Measurements from ENCODE around the gene SENP3.

Gene SENP3

DNA sequence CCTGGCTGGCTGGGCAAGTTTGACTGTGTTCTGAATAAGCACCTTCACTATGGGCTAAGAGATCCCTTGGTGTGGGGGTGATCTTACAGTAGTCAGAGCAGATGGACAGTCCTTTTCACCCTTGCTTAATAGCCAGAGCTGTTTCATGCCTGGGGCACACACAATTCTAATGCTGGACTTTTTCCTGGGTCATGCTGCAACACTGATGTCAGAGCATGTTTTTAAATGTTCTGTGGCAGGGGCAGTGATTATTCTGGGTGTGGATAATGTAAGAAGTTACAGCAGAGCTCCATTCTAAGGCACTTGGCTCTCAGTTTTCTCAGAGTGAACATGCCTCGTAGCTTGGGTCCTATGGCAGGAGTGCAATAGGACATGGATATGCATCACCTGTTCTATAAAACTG lies 13.8 kb downstream of the SENP3 start:
- H3K27ac ChIP-seq: peak overlapping the region; percentile 99
- DNase-seq (ENCODE audit: low read depth, low spot score): no peak

DNA sequence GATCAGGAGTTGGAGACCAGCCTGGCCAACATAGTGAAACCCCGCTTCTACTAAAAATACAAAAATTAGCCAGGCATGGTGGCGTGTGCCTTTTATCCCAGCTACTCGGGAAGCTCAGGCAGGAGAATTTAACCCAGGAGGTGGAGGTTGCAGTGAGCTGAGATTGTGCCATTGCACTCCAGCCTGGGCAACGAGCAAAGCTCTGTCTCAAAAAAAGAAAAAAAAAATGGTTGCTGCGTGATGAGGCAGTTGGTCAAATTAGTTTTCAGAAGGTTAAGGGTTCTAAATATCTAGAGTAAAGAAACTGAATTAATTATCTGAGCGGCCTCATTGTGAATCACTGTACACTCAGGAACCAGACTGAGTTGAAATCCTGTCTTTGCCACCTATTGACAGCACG lies 14.2 kb downstream of the SENP3 start:
- no peak for DNase-seq (ENCODE audit: low read depth, low spot score)
- peak overlapping the region; percentile 99 for H3K27ac ChIP-seq

GRCh38 chr17:7576432-7576937 lies 14.8 kb downstream of the SENP3 start:
- peak overlapping the region; percentile 99 for H3K27ac ChIP-seq
- DNase-seq (ENCODE audit: low read depth, low spot score): no peak

DNA sequence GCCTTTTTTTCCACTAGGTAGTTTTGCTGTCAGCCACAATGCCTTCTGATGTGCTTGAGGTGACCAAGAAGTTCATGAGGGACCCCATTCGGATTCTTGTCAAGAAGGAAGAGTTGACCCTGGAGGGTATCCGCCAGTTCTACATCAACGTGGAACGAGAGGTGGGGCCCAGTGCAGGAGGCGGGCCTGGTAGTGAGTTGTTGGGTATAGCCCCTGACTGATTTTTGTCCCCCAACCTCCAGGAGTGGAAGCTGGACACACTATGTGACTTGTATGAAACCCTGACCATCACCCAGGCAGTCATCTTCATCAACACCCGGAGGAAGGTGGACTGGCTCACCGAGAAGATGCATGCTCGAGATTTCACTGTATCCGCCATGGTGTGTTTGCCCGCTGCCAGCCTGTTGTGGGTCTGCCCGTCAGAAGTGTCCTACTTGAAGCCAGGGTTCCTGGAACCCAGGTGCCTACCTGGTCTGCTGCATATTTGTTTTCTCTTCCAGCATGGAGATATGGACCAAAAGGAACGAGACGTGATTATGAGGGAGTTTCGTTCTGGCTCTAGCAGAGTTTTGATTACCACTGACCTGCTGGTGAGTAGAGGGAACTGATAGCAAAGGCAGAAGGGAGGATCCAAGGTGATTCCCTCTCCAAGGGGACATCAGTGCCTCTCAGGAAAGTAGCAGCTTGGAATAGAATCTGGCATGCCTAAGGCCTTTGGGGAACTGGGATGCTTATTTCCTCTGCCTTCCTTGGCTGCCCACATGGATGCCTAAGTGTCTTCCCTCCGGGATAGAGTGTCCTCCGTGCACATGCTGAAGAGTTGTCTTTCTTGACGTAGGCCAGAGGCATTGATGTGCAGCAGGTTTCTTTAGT lies 15.8 kb downstream of the SENP3 start:
- H3K27ac ChIP-seq: peak overlapping the region; percentile 99

DNA sequence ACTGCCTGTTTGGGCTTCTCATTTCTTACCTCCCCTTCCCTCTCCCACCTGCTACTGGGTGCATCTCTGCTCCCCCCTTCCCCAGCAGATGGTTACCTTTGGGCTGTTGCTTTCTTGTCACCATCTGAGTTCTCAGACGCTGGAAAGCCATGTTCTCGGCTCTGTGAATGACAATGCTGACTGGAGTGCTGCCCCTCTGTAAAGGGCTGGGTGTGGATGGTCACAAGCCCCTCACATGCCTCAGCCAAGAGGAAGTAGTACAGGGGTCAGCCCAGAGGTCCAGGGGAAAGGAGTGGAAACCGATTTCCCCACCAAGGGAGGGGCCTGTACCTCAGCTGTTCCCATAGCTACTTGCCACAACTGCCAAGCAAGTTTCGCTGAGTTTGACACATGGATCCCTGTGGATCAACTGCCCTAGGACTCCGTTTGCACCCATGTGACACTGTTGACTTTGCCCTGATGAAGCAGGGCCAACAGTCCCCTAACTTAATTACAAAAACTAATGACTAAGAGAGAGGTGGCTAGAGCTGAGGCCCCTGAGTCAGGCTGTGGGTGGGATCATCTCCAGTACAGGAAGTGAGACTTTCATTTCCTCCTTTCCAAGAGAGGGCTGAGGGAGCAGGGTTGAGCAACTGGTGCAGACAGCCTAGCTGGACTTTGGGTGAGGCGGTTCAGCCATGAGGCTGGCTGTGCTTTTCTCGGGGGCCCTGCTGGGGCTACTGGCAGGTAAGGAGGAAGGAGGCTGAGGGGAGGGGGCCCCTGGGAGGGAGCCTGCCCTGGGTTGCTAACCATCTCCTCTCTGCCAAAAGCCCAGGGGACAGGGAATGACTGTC lies 17.5 kb downstream of the SENP3 start, which contains the start of gene CD68:
Gene CD68, plus strand, starts transcription at position 638 of the 833 bp plus-strand sequence. Its CDS starts 40 bp downstream, at position 678.
- H3K27ac ChIP-seq: peak within 1 kb of the TSS; percentile 99
- DNase-seq (ENCODE audit: low read depth, low spot score): peak; percentile 91

More for the DNA sequence above, 15.8 kb downstream of the SENP3 start:
- DNase-seq (ENCODE audit: low read depth, low spot score): no peak

DNA sequence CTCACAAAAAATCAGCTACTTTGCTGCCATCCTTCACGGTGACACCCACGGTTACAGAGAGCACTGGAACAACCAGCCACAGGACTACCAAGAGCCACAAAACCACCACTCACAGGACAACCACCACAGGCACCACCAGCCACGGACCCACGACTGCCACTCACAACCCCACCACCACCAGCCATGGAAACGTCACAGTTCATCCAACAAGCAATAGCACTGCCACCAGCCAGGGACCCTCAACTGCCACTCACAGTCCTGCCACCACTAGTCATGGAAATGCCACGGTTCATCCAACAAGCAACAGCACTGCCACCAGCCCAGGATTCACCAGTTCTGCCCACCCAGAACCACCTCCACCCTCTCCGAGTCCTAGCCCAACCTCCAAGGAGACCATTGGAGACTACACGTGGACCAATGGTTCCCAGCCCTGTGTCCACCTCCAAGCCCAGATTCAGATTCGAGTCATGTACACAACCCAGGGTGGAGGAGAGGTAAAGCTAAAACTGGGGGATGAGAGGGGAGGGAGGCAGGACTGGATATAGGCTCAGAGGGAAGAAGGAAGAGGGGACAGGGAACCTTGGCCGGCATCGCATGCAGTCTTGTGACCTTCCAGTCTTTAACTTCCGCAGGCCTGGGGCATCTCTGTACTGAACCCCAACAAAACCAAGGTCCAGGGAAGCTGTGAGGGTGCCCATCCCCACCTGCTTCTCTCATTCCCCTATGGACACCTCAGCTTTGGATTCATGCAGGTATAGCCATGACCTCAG lies 18.3 kb downstream of the SENP3 start:
- H3K27ac ChIP-seq: peak overlapping the region; percentile 99
- no peak for DNase-seq (ENCODE audit: low read depth, low spot score)

DNA sequence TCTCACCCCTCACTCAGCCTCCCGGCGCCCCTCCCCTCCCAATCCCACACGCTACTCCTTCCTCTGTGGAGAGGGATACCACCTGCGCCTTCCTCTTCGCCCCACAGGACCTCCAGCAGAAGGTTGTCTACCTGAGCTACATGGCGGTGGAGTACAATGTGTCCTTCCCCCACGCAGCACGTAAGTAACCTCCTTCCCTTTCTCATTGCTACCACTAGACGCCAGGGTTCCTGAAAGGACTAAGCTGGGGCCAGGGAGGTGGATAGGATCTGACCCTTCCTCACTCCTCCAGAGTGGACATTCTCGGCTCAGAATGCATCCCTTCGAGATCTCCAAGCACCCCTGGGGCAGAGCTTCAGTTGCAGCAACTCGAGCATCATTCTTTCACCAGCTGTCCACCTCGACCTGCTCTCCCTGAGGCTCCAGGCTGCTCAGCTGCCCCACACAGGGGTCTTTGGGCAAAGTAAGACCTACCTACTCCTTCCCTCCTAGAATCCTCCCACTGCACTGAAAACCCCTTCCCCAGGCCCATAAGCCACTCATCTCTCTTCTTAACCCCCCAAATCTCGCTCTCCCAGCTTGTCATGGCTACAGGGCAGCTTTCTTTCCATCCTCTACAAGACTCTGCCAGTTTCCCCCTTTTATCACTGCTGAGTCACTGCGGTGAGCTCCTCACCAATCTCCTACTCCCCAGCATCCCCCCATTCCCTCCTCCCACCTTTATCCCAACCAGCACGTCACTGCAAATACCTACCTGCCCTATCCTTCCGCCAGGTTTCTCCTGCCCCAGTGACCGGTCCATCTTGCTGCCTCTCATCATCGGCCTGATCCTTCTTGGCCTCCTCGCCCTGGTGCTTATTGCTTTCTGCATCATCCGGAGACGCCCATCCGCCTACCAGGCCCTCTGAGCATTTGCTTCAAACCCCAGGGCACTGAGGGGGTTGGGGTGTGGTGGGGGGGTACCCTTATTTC lies 19.2 kb downstream of the SENP3 start:
- peak overlapping the region; percentile 99 for H3K27ac ChIP-seq
- no peak for DNase-seq (ENCODE audit: low read depth, low spot score)

GRCh38 chr17:7582396-7583252 lies 20.9 kb downstream of the SENP3 start:
- no peak for DNase-seq (ENCODE audit: low read depth, low spot score)
- peak overlapping the region; percentile 99 for H3K27ac ChIP-seq

DNA sequence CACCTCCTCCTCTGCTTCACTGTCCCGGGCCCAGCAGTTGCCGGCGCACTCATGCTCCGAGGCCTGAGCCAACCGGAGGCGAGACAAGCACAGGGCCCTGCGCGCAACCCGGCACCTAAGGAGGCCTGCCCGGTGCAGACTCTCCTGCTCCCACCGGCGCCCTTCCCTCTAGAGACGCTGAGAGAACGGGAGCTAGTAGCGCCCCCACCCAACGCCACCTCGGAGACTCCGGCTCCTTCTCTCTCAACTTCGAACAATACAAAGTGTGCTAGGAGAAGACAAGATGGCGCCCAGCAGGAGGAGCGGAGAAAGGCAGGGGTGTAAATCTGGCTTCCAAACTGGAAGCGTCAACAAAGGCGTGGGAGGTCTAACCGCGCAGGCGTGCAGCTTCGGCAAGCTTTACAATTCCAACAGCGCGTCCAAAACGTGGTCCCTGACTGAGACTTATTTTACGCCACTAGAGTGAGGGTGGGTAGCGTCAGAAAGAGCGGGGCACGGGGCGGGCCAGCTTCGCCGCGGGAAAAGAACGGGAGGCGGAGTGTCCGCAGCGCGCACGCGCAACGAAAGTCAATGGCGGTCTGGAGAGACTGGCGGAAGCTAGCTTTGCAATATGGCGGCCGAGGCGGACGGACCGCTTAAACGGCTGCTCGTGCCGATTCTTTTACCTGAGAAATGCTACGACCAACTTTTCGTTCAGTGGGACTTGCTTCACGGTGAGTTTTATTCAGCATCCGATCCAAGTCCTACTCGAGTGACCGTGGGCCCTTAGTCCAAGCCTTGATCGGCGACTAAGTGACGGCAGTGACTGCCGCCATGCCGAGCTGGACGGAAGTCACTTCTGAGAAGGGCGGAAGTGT lies 21.8 kb downstream of the SENP3 start, which contains the start of gene MPDU1:
Gene MPDU1, plus strand, starts transcription at position 600 of the 857 bp plus-strand sequence. Its CDS starts 11 bp downstream, at position 611.
- DNase-seq (ENCODE audit: low read depth, low spot score): no peak
- H3K27ac ChIP-seq: peak within 1 kb of the TSS; percentile 99

GRCh38 chr17:7586673-7587419 lies 25.1 kb downstream of the SENP3 start:
- peak overlapping the region; percentile 99 for H3K27ac ChIP-seq

DNA sequence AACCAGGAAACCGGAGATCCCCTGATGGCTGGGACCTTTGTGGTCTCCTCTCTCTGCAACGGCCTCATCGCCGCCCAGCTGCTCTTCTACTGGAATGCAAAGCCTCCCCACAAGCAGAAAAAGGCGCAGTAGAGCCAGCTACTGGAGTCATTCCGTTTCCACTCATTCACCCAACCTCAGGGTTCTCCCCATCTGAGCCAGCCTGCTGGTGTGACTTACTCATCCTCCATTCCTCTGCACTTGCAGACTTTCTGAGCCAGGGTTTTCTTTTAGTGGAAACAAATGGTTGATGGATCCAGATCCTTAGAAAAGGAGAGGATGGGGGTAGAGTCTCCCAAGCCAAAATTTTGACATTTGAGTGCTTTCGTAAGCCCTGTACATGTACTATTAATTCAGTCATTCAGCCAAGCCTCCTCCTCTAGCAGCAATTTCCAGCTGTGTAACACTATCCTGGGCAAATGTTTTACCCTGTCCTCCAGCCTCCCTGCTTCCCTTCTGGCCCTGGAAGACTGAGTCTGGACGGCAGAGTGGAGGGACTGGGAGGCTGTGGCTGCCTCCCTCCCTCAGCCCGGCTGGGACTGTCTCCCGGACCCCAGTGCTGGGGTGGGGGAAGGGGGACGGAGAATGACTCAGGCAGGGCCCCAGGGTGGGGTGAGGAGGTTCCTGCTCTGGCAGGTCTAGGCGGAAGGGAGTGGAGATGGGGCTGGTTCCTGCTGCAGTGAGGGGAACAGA lies 25.9 kb downstream of the SENP3 start:
- H3K27ac ChIP-seq: peak overlapping the region; percentile 99
- DNase-seq (ENCODE audit: low read depth, low spot score): no peak

More at GRCh38 chr17:7586673-7587419, 25.1 kb downstream of the SENP3 start:
- no peak for DNase-seq (ENCODE audit: low read depth, low spot score)

- no peak for DNase-seq (ENCODE audit: low read depth, low spot score)
- H3K27ac ChIP-seq: peak overlapping the region; percentile 99
These were observed 27.0 kb downstream of the SENP3 start for GRCh38 chr17:7588553-7589203.

DNA sequence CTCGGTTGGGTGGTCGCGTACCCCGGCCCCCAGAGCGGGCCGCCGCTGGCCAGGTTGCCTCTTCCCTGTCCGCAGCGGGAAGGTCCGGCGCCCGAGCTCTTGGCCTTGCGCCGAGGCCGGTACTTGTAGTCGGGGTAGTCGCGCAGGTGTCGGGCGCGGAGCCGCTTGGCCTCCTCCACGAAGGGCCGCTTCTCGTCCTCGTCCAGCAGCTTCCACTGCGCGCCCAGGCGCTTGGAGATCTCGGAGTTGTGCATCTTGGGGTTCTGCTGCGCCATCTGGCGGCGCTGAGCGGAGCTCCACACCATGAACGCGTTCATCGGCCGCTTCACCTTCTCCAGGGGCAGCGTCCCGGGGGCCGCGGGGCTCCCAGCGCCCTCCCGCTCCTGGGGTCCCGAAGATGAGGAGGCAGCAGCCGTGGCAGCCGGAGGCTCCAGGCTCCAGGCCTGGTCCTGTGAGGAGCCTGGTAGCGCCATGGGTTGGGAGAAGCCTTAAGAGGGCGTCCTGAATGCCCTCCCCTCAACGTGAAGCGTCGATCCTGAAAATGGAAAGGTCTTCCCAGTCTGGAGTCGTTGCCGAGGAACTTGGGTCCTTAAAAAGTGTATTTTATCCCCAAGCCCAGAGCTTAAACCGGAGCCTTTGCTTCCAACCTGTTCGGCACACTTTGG lies 27.6 kb downstream of the SENP3 start:
- DNase-seq (ENCODE audit: low read depth, low spot score): no peak
- H3K27ac ChIP-seq: peak overlapping the region; percentile 99

DNA sequence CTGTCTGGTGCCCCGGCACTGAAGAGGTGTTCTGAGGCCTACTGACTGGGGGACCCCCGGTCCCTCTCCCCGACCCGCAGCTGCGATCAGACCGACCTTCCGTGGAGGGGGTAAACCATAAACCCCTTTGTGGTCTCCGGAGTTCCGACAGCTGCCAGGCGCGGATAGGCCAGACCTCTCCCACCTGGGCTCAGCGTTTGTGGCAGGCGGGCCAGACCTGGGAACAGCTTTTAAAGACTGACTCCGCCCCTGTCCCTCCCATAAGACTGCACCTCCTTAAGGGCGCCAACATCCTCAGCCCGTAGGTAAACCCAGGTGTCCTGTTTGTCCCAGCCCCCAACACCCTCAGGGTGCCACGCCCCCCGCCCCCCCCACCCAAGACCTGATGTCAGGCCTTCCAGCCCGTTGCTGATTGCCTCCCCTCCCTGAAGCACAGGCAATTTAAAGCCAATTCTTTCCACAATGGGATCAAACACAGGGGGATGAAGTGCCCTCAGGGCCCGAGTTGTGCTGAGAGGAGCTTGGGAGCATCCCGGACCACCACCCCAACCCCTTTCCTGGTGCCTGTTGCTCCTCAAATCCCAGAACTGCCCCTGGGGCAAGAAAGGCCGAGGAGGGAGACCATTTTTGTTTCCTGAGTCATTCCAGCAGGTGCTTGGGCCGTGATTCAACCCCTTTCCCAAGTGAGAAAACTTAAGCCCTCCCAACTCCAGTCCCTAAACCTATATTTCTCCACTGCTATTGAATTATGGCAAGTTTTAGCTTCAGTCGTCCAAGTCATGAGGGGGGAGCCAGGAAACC lies 28.4 kb downstream of the SENP3 start, which contains the start of gene SOX15:
Gene SOX15, minus strand, starts transcription at position 204 of the 801 bp plus-strand sequence. CDS start 418 bp downstream, outside the sequence.
- DNase-seq (ENCODE audit: low read depth, low spot score): no peak
- peak within 1 kb of the TSS; percentile 99 for H3K27ac ChIP-seq
